ENCODE data around the gene CMTM2. TPM values are rescaled to one million over a fixed set of nuclear protein-coding genes. Genes with fewer than 3 reads are reported as not detected.

The CMTM2 gene
- total and polyA plus RNA-seq, 2 of the 4 experiments (the other 2 are of a cell fraction) = not detected

DNA sequence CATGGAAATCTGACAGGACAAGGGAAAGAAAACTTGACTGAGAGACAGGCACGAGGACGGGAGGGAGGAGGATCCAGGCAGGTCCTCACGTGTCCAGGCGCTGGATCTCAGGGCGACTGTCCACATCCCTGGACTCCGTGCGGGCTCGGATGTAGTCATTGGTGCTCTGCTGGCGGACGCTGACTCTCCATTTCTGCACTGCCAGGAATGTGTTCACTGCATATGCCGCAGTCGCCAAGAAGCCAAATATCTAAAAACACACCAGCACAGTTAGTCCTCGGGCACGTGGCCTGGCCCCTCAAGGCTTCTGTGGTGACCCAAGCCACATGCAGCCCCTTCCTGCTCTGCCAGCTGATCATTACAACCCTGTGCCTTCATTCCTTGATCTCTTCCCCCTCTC is 42.7 kb downstream of the CMTM2 start:
- no TSS peak for BruUV-seq (replicated peaks)
- Histone ChIP-seq H3K4ac (ENCODE audit: low read depth, low read length) (no peak overlapping the region), H2BK20ac (ENCODE audit: low read depth, low read length) (no peak overlapping the region), H4K20me1 (ENCODE audit: insufficient read depth, low read length) (peaks cover 9% of the 10 kb centered on the region; the same call in 1 of the 2 replicates), H3K36me3 (ENCODE audit: control insufficient read depth, insufficient read depth, low read length) (no peaks in the 10 kb centered on the region), H2AK5ac (ENCODE audit: low read depth, low read length) (no peak overlapping the region), H3K18ac (ENCODE audit: low read depth, low read length) (no peak overlapping the region), H4K5ac (ENCODE audit: low read depth, low read length) (no peak overlapping the region), H3K27ac (ENCODE audit: insufficient read depth, low read length) (no peak overlapping the region), H3K9ac (ENCODE audit: low read depth, low read length) (no peak overlapping the region), H3K14ac (replicated peaks; ENCODE audit: low read depth, low read length) (no peak overlapping the region), H3K27me3 (ENCODE audit: control insufficient read depth, insufficient read depth, low read length) (no peaks in the 10 kb centered on the region), H3K4me2 (ENCODE audit: low read depth, low read length) (no peak overlapping the region), H2BK5ac (ENCODE audit: low read depth, low read length, poor library complexity, severe bottlenecking) (no peak overlapping the region), H3K56ac (ENCODE audit: extremely low read depth, insufficient read depth, low read length) (no peak overlapping the region), H4K91ac (ENCODE audit: insufficient read depth, low read depth, low read length) (no peak overlapping the region), H3K79me1 (ENCODE audit: low read depth in 1 of 2, low read length in 2 of 2) (0 out of 4 replicates have a peak, but pooled peaks cover 0 to 2% of the 10 kb centered on the region in 2 experiments), H3K4me1 (ENCODE audit: control insufficient read depth, insufficient read depth, low read length) (peaks cover 26% of the 10 kb centered on the region), H2BK120ac (ENCODE audit: low read depth, low read length) (no peak overlapping the region), H2AK9ac (replicated peaks; ENCODE audit: low read depth, low read length, poor library complexity) (no peak overlapping the region), H3K4me3 (ENCODE audit: insufficient read depth, low read depth, low read length) (no peak overlapping the region), H2AFZ (replicated peaks; ENCODE audit: low read length, poor library complexity) (no peak overlapping the region), H3K9me3 (ENCODE audit: control insufficient read depth, insufficient read depth, low read length) (no peaks in the 10 kb centered on the region), H2BK15ac (ENCODE audit: low read depth, low read length) (no peak overlapping the region), H4K8ac (ENCODE audit: low read depth in 2 of 2, low read length in 2 of 2) (no peak overlapping the region), H3K23ac (ENCODE audit: low read depth, low read length) (no peak overlapping the region), H3K9me1 (ENCODE audit: insufficient read depth, low read length) (peaks cover 22% of the 10 kb centered on the region)
- DNase-seq (no peak), ATAC-seq (ENCODE audit: low read depth) (no peak)
- intact Hi-C loops (cut with micrococcal nuclease) = no loop called here
- ChIA-PET POLR2A (ENCODE audit: unreplicated experiment) (no interaction called here), CTCF (no interaction called here)
- WGBS, 2 experiments (ENCODE audit: extremely low coverage in 2 of 2, insufficient read length in 1 of 2) = 98% methylated on average over 13 of the region's 14 CpGs; no CpG with 5 or more reads in 1 of the 2 experiments
- dilution Hi-C loops (cut with HindIII; ENCODE audit: low sequenced_read_pairs, unreplicated experiment) = no loop called here
- no peak for TF ChIP-seq NFE2L2 (IDR thresholded peaks at IDR 0.05; ENCODE audit: low read depth, low read length)
- no peak for TF ChIP-seq MAZ (IDR thresholded peaks at IDR 0.05; ENCODE audit: borderline replicate concordance, low read depth, low read length)
- no peak for TF ChIP-seq BHLHE40 (IDR thresholded peaks at IDR 0.05; ENCODE audit: low read depth, low read length)
- no peak for TF ChIP-seq MXI1 (IDR thresholded peaks at IDR 0.05; ENCODE audit: borderline replicate concordance, low read depth, low read length)
- no peak for TF ChIP-seq SMC3 (IDR thresholded peaks at IDR 0.05; ENCODE audit: low read depth, low read length)
- no peak for TF ChIP-seq RAD21 (IDR thresholded peaks at IDR 0.05; ENCODE audit: low read length)
- TF ChIP-seq FOS (IDR thresholded peaks at IDR 0.05; ENCODE audit: low read depth, low read length) = no peak
- no peak for TF ChIP-seq CEBPB (IDR thresholded peaks at IDR 0.05; ENCODE audit: low read depth, low read length)
- TF ChIP-seq, protein P1, sequence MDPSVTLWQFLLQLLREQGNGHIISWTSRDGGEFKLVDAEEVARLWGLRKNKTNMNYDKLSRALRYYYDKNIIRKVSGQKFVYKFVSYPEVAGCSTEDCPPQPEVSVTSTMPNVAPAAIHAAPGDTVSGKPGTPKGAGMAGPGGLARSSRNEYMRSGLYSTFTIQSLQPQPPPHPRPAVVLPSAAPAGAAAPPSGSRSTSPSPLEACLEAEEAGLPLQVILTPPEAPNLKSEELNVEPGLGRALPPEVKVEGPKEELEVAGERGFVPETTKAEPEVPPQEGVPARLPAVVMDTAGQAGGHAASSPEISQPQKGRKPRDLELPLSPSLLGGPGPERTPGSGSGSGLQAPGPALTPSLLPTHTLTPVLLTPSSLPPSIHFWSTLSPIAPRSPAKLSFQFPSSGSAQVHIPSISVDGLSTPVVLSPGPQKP (IDR thresholded peaks at IDR 0.05; ENCODE audit: borderline replicate concordance, low read depth, low read length) = no peak
- TF ChIP-seq, protein P2, sequence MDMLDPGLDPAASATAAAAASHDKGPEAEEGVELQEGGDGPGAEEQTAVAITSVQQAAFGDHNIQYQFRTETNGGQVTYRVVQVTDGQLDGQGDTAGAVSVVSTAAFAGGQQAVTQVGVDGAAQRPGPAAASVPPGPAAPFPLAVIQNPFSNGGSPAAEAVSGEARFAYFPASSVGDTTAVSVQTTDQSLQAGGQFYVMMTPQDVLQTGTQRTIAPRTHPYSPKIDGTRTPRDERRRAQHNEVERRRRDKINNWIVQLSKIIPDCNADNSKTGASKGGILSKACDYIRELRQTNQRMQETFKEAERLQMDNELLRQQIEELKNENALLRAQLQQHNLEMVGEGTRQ (IDR thresholded peaks at IDR 0.05; ENCODE audit: low read depth, low read length) = no peak
- TF ChIP-seq RFX5 (IDR thresholded peaks at IDR 0.05; ENCODE audit: low read depth, low read length) = no peak
- TF ChIP-seq, protein P3, sequence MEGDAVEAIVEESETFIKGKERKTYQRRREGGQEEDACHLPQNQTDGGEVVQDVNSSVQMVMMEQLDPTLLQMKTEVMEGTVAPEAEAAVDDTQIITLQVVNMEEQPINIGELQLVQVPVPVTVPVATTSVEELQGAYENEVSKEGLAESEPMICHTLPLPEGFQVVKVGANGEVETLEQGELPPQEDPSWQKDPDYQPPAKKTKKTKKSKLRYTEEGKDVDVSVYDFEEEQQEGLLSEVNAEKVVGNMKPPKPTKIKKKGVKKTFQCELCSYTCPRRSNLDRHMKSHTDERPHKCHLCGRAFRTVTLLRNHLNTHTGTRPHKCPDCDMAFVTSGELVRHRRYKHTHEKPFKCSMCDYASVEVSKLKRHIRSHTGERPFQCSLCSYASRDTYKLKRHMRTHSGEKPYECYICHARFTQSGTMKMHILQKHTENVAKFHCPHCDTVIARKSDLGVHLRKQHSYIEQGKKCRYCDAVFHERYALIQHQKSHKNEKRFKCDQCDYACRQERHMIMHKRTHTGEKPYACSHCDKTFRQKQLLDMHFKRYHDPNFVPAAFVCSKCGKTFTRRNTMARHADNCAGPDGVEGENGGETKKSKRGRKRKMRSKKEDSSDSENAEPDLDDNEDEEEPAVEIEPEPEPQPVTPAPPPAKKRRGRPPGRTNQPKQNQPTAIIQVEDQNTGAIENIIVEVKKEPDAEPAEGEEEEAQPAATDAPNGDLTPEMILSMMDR (conservative IDR thresholded peaks at IDR 0.05; ENCODE audit: low read depth, low read length) = no peak
- no peak for TF ChIP-seq CHD1 (IDR thresholded peaks at IDR 0.05; ENCODE audit: low read depth, low read length)
- no peak for TF ChIP-seq POLR2A (IDR thresholded peaks at IDR 0.05; ENCODE audit: low read depth, low read length)
- no peak for TF ChIP-seq MAFK (IDR thresholded peaks at IDR 0.05; ENCODE audit: low read depth, low read length)
- no peak for TF ChIP-seq RCOR1 (IDR thresholded peaks at IDR 0.05; ENCODE audit: insufficient replicate concordance, low read length)
- in situ Hi-C loops (cut with MboI; ENCODE audit: low sequenced_read_pairs) = no loop called here
